ENCODE measurements around the gene TBC1D5. TPM values are rescaled to one million over a fixed set of nuclear protein-coding genes. Genes with fewer than 3 reads are reported as not detected.
"Not testable (repeated sequence)": the region's sequence is repeated elsewhere in the genome, so short reads cannot be mapped to it uniquely, and the experiment has no call there.

The TBC1D5 gene
- polyA plus RNA-seq, 2 donors: 4.5 to 6.7 TPM

DNA sequence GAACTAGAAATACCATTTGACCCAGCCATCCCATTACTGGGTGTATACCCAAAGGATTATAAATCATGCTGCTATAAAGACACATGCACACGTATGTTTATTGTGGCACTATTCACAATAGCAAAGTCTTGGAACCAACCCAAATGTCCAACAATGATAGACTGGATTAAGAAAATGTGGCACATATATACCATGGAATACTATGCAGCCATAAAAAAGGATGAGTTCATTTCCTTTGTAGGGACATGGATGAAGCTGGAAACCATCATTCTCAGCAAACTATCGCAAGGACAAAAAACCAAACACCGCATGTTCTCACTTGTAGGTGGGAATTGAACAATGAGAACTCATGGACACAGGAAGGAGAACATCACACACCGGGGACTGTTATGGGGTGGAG, 210.0 kb downstream of the TBC1D5 start:
- not testable (repeated sequence) for H3K27me3 ChIP-seq (ENCODE audit: control insufficient read depth in 1 of 2, insufficient read depth in 2 of 2, low read length in 2 of 2); H3K36me3 ChIP-seq (ENCODE audit: control insufficient read depth in 2 of 2, insufficient read depth in 2 of 2, low read length in 1 of 2); H3K4me3 ChIP-seq (ENCODE audit: low read depth in 1 of 2, low read length in 2 of 2); H3K27ac ChIP-seq (ENCODE audit: low read depth in 2 of 2, low read length in 1 of 2); H3K4me1 ChIP-seq (ENCODE audit: control insufficient read depth in 2 of 2, insufficient read depth in 2 of 2, low read length in 1 of 2); H3K9me3 ChIP-seq (ENCODE audit: control insufficient read depth in 2 of 2, insufficient read depth in 1 of 2, low read depth in 1 of 2, low read length in 1 of 2)
- 95 to 100% methylated on average over 3 to 4 of the region's 4 CpGs for WGBS, 2 donors

DNA sequence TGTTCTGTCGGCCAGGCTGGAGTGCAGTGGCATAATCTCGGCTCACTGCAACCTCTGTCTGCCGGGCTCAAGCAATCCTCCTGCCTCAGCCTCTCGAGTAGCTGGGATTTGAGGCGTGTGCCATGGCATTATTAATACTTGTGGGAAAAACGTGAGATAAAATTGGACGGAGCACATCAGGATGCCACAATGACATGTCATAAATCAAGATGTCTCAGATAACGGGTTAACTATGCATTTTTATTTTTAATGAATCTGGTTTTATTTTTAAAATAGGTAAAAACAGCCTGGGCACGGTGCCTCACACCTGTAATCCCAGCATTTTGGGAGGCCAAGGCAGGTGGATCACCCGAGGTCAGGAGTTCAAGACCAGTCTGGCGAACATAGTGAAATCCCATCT, 212.8 kb downstream of the TBC1D5 start:
- H3K9me3 ChIP-seq (ENCODE audit: control insufficient read depth in 2 of 2, insufficient read depth in 1 of 2, low read depth in 1 of 2, low read length in 1 of 2): no peaks in the 10 kb centered on the region
- no peaks in the 10 kb centered on the region for H3K36me3 ChIP-seq (ENCODE audit: control insufficient read depth in 2 of 2, insufficient read depth in 2 of 2, low read length in 1 of 2)
- H3K27ac ChIP-seq (ENCODE audit: low read depth in 2 of 2, low read length in 1 of 2): no peak overlapping the region
- no peaks in the 10 kb centered on the region for H3K4me1 ChIP-seq (ENCODE audit: control insufficient read depth in 2 of 2, insufficient read depth in 2 of 2, low read length in 1 of 2)
- no peak overlapping the region for H3K4me3 ChIP-seq (ENCODE audit: low read depth in 1 of 2, low read length in 2 of 2)
- 90 to 92% methylated on average over 11 of the region's 11 CpGs for WGBS, 2 donors
- no peaks in the 10 kb centered on the region for H3K27me3 ChIP-seq (ENCODE audit: control insufficient read depth in 1 of 2, insufficient read depth in 2 of 2, low read length in 2 of 2)

DNA sequence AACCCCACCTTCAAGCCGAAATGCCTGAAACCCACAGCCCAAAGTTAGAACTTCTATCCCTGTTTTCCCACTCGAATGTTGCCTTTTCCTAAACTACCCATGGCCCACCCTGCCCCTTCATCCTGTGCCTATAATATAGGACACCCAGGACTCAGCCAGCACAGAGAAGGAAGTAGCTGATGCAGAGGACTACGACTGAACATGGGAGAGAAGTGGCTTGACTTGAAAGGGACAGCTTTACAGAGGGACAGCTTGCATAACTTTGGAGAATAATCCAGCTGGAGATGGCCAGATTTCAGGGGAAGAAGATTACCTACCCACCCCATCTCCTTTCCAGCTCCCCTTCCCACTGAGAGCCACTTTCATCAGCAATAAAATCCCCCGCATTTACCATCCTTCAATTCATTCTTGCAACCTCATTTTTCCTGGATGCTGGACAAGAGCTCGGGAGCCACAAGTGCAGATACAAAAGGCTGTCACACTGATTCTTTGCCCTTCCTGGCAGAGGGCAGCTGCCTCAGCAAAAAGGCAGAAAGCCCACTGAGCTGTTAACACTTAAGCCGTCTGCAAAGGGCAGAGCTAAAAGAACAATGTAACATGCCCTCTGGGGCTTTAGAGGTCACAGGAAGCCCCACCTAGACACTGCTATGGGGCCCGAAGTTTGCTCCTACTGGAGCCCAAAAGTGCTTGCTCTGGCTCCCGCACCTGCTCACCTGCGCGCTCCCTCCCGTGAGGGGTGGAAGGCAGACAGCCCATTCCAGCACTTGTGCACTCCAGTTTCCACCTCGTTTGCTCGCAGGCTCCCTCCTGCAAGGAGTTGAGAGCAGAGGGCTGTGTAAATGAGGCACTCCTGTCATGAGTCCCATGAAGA, 224.0 kb downstream of the TBC1D5 start:
- Histone ChIP-seq H3K27me3 (ENCODE audit: control insufficient read depth in 1 of 2, insufficient read depth in 2 of 2, low read length in 2 of 2) (no peaks in the 10 kb centered on the region), H3K36me3 (ENCODE audit: control insufficient read depth in 2 of 2, insufficient read depth in 2 of 2, low read length in 1 of 2) (no peaks in the 10 kb centered on the region), H3K9me3 (ENCODE audit: control insufficient read depth in 2 of 2, insufficient read depth in 1 of 2, low read depth in 1 of 2, low read length in 1 of 2) (no peaks in the 10 kb centered on the region), H3K27ac (ENCODE audit: low read depth in 2 of 2, low read length in 1 of 2) (no peak overlapping the region), H3K4me3 (ENCODE audit: low read depth in 1 of 2, low read length in 2 of 2) (no peak overlapping the region), H3K4me1 (ENCODE audit: control insufficient read depth in 2 of 2, insufficient read depth in 2 of 2, low read length in 1 of 2) (no peaks in the 10 kb centered on the region)
- 88% methylated on average over 13 of the region's 13 CpGs for WGBS, 2 donors

DNA sequence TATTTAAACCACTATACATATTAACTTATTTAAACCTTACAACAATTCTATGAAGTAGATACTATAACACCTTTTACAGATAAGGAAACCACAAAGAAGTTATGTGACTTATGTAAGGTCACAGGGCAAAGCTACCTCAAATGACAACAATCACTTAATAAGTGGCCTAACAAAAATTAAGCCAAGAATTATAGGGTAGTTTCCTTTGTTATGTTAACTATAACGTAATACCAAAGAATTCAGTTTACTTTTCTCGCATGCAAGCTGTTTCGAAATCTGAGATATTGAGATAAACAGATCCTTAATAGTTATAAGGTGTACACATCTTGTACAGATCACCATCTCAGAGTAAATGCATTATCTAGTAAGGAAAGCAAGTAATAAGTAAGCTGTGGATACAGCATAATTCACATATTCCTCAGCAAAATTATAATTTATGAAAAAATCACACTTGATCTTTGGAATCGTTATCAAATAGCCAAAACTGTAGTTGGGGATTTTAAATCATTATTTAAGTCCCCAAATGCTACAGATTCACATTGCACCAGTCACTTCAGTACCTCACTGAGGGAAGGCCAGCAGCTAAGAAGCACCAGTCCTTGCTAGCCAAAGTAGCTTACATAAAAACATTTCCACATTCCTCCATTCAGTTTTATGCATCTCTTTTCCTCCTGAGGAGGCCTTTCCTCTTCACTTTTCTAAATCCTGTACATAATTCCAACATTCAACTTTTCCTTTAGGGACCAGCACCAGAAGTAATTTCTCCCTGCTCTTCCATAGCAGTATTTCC, 226.8 kb downstream of the TBC1D5 start:
- no peaks in the 10 kb centered on the region for H3K36me3 ChIP-seq (ENCODE audit: control insufficient read depth in 2 of 2, insufficient read depth in 2 of 2, low read length in 1 of 2)
- no peak overlapping the region for H3K4me3 ChIP-seq (ENCODE audit: low read depth in 1 of 2, low read length in 2 of 2)
- H3K9me3 ChIP-seq (ENCODE audit: control insufficient read depth in 2 of 2, insufficient read depth in 1 of 2, low read depth in 1 of 2, low read length in 1 of 2): no peaks in the 10 kb centered on the region
- H3K27me3 ChIP-seq (ENCODE audit: control insufficient read depth in 1 of 2, insufficient read depth in 2 of 2, low read length in 2 of 2): no peaks in the 10 kb centered on the region
- no peaks in the 10 kb centered on the region for H3K4me1 ChIP-seq (ENCODE audit: control insufficient read depth in 2 of 2, insufficient read depth in 2 of 2, low read length in 1 of 2)
- no peak overlapping the region for H3K27ac ChIP-seq (ENCODE audit: low read depth in 2 of 2, low read length in 1 of 2)
- 78 to 86% methylated on average over 4 of the region's 4 CpGs for WGBS, 2 donors

DNA sequence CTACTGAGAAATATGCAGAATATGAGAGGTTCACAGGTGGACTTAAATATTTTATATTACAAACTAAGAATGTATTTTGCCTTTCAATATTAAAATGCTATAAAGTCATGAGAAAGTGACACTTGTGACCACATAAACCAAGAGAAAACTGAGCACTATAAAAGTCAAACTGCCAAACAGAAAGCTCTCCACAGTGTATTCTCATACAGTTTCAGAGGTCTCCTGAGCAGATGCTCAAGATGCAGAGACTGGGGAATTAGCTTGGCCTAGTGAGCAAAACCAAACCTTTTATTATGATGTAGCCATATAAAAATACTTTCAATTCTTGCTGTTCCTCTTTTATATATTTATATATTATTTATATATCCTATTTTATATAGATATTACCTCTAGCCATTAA, 227.8 kb downstream of the TBC1D5 start:
- no peaks in the 10 kb centered on the region for H3K4me1 ChIP-seq (ENCODE audit: control insufficient read depth in 2 of 2, insufficient read depth in 2 of 2, low read length in 1 of 2)
- no peaks in the 10 kb centered on the region for H3K27me3 ChIP-seq (ENCODE audit: control insufficient read depth in 1 of 2, insufficient read depth in 2 of 2, low read length in 2 of 2)
- H3K9me3 ChIP-seq (ENCODE audit: control insufficient read depth in 2 of 2, insufficient read depth in 1 of 2, low read depth in 1 of 2, low read length in 1 of 2): no peaks in the 10 kb centered on the region
- no peaks in the 10 kb centered on the region for H3K36me3 ChIP-seq (ENCODE audit: control insufficient read depth in 2 of 2, insufficient read depth in 2 of 2, low read length in 1 of 2)
- no peak overlapping the region for H3K27ac ChIP-seq (ENCODE audit: low read depth in 2 of 2, low read length in 1 of 2)
- H3K4me3 ChIP-seq (ENCODE audit: low read depth in 1 of 2, low read length in 2 of 2): no peak overlapping the region

DNA sequence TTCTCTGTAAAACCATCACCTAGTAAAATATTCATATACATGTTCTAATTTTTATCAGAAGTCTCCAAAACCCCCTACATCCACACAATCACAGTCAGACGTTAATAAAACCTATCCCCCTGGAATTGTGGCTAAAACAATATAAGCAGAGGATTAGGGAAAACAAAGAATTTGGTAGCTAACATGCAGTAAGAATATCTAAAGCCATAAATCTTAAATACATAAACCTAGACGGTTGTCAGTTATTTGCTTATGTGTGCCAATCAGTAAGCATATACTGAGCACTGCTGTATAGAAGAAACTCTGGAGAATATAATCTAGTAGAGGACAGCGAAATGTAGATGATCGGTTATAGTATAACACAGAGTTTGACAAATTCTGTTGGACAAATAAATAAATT, 232.2 kb downstream of the TBC1D5 start:
- WGBS, 2 donors: 82 to 85% methylated on average over 4 of the region's 4 CpGs
- Histone ChIP-seq H3K4me3 (ENCODE audit: low read depth in 1 of 2, low read length in 2 of 2) (no peak overlapping the region), H3K4me1 (ENCODE audit: control insufficient read depth in 2 of 2, insufficient read depth in 2 of 2, low read length in 1 of 2) (no peaks in the 10 kb centered on the region), H3K36me3 (ENCODE audit: control insufficient read depth in 2 of 2, insufficient read depth in 2 of 2, low read length in 1 of 2) (no peaks in the 10 kb centered on the region), H3K27ac (ENCODE audit: low read depth in 2 of 2, low read length in 1 of 2) (no peak overlapping the region), H3K9me3 (ENCODE audit: control insufficient read depth in 2 of 2, insufficient read depth in 1 of 2, low read depth in 1 of 2, low read length in 1 of 2) (no peaks in the 10 kb centered on the region), H3K27me3 (ENCODE audit: control insufficient read depth in 1 of 2, insufficient read depth in 2 of 2, low read length in 2 of 2) (no peaks in the 10 kb centered on the region)

DNA sequence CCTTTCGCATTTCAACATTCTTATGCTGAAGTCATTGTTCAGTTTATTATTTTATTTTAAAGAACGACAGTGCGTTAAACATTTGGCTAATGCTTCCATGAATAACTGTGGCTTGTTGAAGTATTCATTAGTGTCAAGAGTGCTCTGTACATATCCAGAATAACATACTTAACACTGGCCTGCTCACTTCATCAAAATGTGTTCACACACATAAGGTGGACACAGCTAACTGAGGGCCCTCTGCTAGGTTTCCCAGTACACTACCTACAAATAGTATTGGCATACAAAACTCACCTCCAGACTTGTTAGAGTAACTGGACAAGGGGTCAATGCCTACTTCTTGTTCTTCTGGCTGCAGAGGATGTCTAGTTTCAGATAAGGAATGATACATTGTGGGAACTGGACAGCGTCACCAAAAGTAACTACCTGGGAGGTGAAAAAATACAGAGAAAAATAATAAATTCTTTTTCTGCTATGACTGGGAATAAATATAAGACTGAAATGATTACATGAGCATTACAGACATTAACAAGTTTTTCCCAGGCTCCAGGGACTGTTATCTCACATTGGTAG, 234.2 kb downstream of the TBC1D5 start:
- no peak overlapping the region for H3K4me3 ChIP-seq (ENCODE audit: low read depth in 1 of 2, low read length in 2 of 2)
- no peaks in the 10 kb centered on the region for H3K36me3 ChIP-seq (ENCODE audit: control insufficient read depth in 2 of 2, insufficient read depth in 2 of 2, low read length in 1 of 2)
- H3K27me3 ChIP-seq (ENCODE audit: control insufficient read depth in 1 of 2, insufficient read depth in 2 of 2, low read length in 2 of 2): no peaks in the 10 kb centered on the region
- no peaks in the 10 kb centered on the region for H3K9me3 ChIP-seq (ENCODE audit: control insufficient read depth in 2 of 2, insufficient read depth in 1 of 2, low read depth in 1 of 2, low read length in 1 of 2)
- no peak overlapping the region for H3K27ac ChIP-seq (ENCODE audit: low read depth in 2 of 2, low read length in 1 of 2)
- 89 to 95% methylated on average over 4 of the region's 4 CpGs for WGBS, 2 donors
- no peaks in the 10 kb centered on the region for H3K4me1 ChIP-seq (ENCODE audit: control insufficient read depth in 2 of 2, insufficient read depth in 2 of 2, low read length in 1 of 2)

DNA sequence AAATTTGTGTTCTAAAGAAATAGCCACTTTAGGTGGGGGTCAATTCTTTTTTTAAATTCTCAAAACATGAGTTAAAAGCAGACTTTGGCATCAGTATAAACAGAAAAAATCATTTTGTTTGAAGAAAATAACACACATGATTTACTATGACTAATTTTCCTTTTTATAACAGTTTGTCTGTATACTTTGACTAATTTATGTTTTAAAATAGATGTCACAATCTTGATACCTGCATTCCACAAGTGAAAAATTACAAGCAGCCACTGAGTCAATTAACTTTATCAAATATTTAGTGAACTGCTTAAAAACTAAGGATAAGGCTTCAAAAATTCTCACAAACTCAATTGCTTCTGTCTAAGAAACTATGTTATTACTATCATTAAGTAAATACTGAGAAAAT, 235.0 kb downstream of the TBC1D5 start:
- Histone ChIP-seq H3K27ac (ENCODE audit: low read depth in 2 of 2, low read length in 1 of 2) (no peak overlapping the region), H3K36me3 (ENCODE audit: control insufficient read depth in 2 of 2, insufficient read depth in 2 of 2, low read length in 1 of 2) (no peaks in the 10 kb centered on the region), H3K9me3 (ENCODE audit: control insufficient read depth in 2 of 2, insufficient read depth in 1 of 2, low read depth in 1 of 2, low read length in 1 of 2) (no peaks in the 10 kb centered on the region), H3K4me3 (ENCODE audit: low read depth in 1 of 2, low read length in 2 of 2) (no peak overlapping the region), H3K4me1 (ENCODE audit: control insufficient read depth in 2 of 2, insufficient read depth in 2 of 2, low read length in 1 of 2) (no peaks in the 10 kb centered on the region), H3K27me3 (ENCODE audit: control insufficient read depth in 1 of 2, insufficient read depth in 2 of 2, low read length in 2 of 2) (no peaks in the 10 kb centered on the region)

DNA sequence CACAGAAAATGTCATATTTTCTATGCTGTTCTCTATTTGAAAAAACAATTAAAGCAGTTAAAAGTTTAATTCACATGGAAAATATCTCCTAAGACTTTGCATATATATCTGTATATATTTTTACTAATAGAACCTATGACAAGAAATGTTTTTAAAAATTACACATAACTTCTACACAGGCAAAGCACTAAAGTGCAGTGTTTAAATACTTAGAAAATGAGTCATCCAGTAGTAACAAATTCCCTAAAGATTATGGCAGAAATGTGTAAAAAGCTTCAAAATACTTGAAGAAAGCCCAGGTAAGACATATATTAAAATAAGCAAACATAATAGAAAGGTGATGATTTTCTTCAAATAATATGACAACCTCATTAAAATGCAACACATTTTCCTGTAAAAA, 236.6 kb downstream of the TBC1D5 start:
- Histone ChIP-seq H3K4me3 (ENCODE audit: low read depth in 1 of 2, low read length in 2 of 2) (no peak overlapping the region), H3K36me3 (ENCODE audit: control insufficient read depth in 2 of 2, insufficient read depth in 2 of 2, low read length in 1 of 2) (no peaks in the 10 kb centered on the region), H3K27me3 (ENCODE audit: control insufficient read depth in 1 of 2, insufficient read depth in 2 of 2, low read length in 2 of 2) (no peaks in the 10 kb centered on the region), H3K9me3 (ENCODE audit: control insufficient read depth in 2 of 2, insufficient read depth in 1 of 2, low read depth in 1 of 2, low read length in 1 of 2) (no peaks in the 10 kb centered on the region), H3K27ac (ENCODE audit: low read depth in 2 of 2, low read length in 1 of 2) (no peak overlapping the region), H3K4me1 (ENCODE audit: control insufficient read depth in 2 of 2, insufficient read depth in 2 of 2, low read length in 1 of 2) (no peaks in the 10 kb centered on the region)
